NCI-H524 treated with DMSO at 0.1 percent for 48 hours (cell line): ENCODE measurements around the gene WDR45B.
"Not testable (repeated sequence)": the region's sequence is repeated elsewhere in the genome, so short reads cannot be mapped to it uniquely, and the experiment has no call there.

Source experiments
- DNase-seq: peaks from one replicate; lab custom pipeline; 2025; lab: John Stamatoyannopoulos, UW

WDR45B gene

DNA sequence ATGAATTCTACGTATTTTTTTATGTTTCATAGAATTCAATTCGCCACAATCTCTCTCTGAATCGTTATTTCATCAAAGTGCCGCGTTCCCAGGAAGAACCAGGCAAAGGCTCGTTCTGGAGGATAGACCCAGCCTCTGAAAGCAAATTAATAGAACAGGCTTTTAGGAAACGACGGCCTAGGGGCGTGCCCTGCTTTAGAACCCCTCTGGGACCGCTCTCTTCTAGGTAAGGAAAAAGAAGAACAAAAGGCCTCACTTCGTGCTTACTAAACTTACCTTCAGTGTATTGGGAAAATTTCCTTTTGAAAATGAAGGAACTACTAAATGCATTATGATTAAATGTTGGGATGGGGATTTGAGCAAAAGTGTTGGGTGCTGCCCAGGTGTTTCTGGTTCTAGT lies 65.5 kb downstream of the WDR45B start:
- no peak for DNase-seq

DNA sequence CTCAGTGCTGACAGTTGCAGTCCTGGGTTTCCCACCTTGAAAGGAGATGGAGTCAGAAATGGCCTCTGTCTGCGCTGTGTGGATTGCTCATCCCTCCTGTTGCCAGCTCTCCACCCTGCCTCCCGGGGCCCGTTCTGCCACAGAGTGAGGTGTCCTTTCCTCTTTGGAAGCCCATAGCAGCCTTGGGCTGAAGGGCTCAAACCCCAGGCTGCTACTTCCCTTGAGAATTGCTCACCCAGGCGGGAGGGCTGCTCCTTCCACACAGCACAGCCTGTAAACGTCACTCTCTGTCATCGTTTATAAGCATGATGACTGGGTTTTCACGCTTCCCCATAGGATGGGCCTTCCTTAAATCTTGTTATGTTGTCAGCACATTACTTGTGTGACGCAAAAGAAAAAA lies 66.0 kb downstream of the WDR45B start:
- no peak for DNase-seq

DNA sequence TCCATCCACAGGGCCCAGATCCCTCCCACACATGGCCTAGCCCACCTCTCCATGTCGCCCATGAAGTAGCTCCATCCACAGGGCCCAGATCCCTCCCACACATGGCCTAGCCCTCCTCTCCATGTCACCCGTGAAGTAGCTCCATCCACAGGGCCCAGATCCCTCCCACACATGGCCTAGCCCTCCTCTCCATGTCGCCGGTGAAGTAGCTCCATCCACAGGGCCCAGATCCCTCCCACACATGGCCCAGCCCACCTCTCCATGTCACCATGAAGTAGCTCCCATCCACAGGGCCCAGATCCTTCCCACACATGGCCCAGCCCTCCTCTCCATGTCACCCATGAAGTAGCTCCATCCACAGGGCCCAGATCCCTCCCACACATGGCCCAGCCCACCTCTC lies 68.3 kb downstream of the WDR45B start:
- DNase-seq: not testable (repeated sequence)

DNA sequence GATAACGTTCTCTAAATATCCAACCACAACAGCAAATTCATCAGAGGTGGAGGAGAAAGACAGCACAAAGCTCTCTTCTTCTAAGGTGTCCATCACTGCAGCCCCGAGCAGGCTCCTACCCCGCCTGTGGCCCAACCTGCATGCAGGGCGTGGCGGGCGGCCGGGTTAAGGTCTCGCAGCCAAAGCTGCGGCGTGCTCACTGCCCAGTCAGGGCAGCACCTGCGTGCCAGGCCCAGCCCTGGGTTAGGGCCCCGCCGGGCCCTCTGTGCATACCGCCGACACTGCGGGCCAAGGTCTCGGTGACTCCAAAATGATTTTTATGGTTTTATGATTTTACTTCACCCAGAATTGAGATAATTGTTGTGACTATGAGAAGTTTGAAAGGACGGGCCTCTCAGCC lies 70.9 kb downstream of the WDR45B start:
- no peak for DNase-seq

DNA sequence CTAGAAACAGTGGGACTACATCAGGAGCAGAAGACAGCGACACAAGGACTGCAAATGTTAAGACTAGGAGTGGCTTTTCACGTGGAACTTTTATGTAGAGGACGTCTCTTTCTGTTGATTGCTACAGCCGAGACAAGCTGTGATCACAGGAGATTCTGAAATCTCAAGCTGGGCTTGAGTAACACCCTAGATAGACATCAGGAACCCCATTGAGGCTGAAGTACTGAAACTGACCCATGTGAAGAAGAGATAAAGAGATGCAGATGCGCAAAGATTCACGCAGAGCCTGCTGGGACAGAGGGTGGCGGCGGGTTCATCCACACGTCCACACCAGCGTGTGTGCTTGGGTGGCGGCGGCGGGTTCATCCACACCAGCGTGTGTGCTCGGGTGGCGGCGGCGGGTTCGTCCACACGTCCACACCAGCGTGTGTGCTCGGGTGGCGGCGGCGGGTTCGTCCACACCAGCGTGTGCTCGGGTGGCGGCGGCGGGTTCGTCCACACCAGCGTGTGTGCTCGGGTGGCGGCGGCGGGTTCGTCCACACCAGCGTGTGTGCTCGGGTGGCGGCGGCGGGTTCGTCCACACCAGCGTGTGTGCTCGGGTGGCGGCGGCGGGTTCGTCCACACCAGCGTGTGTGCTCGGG lies 72.5 kb downstream of the WDR45B start:
- DNase-seq: not testable (repeated sequence)

DNA sequence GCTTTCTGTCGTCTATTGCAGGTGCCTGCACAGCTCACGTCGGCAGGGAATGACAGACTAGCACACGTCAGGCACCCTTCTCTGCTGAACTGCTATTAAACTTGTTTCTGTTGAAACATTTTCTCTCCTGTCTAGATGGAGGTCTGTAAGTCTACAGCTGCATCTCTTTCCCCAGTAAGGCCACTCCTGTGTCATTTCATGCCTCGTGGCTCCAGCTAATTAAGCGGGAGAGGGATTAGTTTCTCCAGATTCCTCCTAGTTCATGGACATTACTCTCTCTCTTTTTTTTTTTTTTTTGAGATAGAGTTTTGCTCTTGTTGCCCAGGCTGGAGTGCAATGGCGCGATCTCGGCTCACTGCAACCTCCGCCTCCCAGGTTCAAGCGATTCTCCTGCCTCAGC lies 74.2 kb downstream of the WDR45B start:
- DNase-seq: no peak

DNA sequence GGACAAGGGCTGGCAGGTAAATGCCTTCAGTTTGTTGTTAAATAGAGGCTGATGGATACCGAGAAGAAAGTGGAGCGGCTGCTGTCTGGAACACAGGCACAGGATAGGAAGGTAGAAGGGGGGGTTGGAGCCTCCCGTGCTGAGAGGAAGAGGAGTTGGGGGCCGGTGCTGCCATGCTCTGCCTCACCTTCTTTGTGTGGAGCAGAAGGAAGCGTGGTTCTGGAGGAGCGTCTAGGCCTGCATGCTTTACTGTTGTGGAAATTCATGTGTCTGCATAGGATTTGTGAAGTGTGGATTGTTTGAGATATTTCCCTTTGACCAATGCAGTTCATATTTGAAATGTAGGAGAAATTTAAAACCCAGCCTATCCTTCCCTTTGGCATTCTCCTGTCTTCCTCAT lies 76.4 kb downstream of the WDR45B start:
- DNase-seq: no peak

DNA sequence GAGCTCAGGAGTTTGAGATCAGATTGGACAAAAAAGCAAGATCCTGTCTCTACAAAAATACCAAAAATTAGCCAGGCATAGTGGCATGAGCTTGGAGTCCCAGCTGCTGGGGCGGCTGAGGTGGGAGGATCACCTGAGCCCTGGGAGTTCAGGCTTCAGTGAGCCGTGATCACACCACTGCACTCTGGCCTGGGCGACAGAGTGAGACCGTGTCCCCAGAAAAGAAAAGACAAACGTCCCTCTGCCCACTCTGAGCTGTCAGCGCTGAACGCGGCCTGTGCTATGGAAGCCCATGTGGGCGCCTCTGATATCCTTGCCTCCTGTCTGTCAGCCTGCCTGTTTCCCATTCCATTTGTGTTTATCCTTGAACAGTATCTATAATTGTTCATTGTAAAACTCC lies 78.0 kb downstream of the WDR45B start:
- DNase-seq: no peak

DNA sequence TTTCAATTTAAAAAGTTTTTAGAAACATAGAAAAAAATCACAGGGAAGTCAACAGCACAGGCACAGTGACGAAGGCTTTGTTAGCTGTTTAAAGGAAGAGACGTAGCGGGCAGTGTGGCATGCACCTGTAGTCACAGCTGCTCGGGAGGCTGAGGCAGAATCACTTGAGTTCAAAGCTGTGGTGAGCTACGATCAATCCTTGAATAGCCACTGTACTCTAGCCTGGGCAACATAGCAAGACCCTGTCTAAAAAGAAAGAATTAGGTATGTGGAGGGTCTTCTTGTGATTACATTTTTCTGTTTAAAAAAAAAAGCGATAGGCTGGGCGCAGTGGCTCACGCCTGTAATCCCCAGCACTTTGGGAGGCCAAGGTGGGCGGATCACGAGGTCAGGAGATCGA lies 78.6 kb downstream of the WDR45B start:
- no peak for DNase-seq

DNA sequence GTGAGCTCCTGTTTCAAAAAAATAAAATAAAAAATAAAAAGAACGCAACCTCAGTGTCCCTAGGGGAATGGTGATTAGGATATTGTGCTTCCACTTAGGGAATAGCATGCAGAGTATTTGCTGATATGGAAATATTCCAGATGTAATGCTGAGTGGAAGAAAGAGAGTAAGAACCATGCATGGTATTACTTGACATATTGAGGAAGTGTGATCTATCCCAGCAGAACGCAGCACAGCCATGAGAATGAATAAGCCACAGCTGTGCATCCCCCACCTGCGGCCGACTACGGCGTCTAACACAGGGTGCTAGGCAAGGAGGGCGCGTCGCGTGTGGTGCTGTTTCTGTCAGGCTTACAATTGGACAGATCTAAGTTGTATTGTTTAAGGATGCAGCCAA lies 79.2 kb downstream of the WDR45B start:
- no peak for DNase-seq

DNA sequence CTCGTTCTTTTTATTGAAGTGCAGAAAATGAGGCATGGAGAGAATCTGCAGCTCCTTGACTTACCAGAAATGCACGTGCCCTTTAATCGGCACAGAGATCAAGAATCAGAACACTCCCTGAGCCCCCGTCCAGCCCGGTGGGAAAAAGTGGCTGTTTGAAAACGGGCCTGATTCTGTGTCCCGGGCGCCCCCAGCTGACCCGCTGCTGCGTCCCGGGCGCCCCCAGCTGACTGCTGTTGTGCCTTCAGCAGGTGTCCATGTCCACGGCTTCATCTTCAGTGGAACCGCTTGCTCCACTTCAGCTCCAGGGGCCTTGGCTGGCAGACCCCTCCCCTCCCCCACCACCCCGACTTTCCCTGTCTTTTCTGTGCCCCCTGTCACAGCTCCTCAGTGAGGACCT lies 81.0 kb downstream of the WDR45B start:
- no peak for DNase-seq

DNA sequence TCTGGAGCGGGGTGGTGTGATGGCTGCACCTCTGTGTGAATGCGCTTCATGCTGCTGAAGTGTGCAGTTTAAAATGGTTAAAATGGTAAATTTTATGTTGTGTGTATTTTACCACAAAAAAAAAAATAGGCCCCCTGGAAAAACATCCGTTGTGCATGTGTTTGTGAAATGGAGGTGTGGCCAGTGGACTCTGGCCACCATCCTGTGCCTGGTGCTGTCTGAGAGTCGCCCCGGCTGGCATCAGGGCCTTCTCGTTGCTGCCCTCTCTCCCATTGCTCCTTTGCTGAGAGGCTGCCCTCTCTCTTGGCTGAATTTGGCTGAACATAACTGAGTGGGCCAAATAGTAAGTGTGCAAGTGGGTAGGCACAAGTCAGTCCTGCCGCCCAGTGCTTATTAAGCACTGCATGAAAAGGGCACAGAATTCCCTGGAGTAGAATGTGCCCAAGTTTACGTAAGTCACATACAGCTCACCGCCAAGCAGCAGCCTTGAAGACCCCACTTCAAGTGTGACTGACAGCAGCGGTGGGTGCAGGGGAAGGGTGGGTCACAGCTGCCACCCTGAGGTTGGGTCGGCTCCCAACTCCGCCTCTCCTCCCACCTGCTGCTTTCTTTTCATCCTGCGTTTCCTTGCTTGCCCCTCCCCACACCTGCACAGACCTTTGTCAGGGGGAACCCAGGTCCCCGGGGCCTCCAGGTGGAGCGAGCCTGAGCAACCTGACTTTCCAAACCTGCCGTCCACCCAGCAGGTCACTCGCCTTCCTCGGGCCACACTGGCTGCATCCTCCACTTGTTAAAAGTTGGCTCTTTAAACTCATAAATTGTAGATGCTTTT lies 81.9 kb downstream of the WDR45B start:
- DNase-seq: no peak

DNA sequence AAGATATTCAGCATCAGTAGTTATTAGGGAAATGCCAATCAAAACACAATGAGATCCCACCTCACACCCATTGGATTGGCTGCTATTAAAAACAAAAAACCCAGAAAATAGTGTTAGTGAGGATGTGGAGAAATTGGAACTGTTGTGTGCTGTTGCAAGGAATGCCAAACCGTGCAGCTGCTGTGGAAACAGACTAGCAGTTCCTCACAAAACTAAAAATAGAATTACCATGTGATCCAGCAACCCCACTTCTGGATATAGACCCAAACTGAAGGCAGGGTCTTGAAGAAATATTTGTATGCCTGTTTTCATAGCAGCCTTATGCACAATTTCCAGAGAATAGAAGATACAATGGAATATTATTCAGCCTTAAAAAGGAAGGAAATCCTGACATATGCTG lies 82.7 kb downstream of the WDR45B start:
- DNase-seq: no peak
